ENCODE results near the gene JKAMP. TPM values are rescaled to one million over a fixed set of nuclear protein-coding genes. Genes with fewer than 3 reads are reported as not detected.

Gene JKAMP
- total RNA-seq, 1 experiment from 2014 or later, result 149 TPM

DNA sequence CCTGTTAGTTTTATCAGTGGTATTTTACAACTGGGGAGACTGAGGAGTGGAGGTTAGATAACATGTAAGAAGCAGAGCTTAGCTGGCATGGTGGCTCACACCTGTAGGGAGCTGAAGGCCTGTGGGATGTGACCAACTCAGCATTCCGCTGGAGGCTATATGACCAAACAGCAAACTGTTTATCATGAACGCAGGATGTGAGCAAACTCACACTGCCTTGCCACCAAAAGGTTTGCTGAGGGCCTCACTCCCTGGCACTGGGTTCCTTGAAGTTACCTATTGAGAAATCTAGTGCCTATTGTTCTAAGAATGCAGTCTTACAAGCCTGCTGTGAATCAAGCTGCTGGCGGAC is 23.4 kb downstream of the JKAMP start:
- no peaks in the 10 kb centered on the region for H3K9me2 ChIP-seq (replicated peaks; ENCODE audit: insufficient read depth, low read length)
- no peaks in the 10 kb centered on the region for H3K79me2 ChIP-seq (ENCODE audit: low read length)
- H3K4me3 ChIP-seq (ENCODE audit: low read length), result no peak overlapping the region
- no peak overlapping the region for H3K4me2 ChIP-seq (ENCODE audit: low read depth, low read length, poor library complexity, severe bottlenecking)
- peaks cover 7% of the 10 kb centered on the region; the same call in 1 of the 2 replicates for H3K4me1 ChIP-seq (ENCODE audit: low read length)
- no peak overlapping the region for H3K9ac ChIP-seq (ENCODE audit: low read length)
- no peak overlapping the region for H2AFZ ChIP-seq (ENCODE audit: low read length)
- DNase-seq, result no peak
- H4K20me1 ChIP-seq (ENCODE audit: insufficient read depth, low read depth, low read length), result peaks cover 4% of the 10 kb centered on the region; the same call in 1 of the 2 replicates
- H3K27ac ChIP-seq (ENCODE audit: low read length), result no peak overlapping the region
- H3K9me3 ChIP-seq (ENCODE audit: low read length), result no peaks in the 10 kb centered on the region
- H3K27me3 ChIP-seq (ENCODE audit: low read length), result no peaks in the 10 kb centered on the region
- peaks cover 17% of the 10 kb centered on the region for H3K36me3 ChIP-seq (ENCODE audit: insufficient read depth, low read length)

DNA sequence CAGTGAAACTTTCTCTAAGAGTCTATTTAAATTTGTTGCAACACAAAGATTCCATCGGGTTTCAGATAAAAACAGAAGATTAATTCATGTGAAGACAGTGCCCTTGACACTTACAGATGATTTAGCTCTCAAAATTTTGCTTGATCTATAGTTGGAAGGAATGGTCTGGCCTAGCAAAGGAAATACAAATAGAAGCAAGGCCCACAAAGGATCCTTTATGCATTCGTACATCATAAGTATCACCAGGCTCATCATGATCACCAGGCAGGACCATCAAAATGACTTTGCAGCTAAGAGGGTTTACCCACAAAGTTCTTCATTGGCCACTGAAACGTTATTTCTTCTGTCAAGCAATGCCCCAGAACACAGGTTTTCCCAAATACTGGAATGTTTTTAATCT is 24.8 kb downstream of the JKAMP start:
- no peak for DNase-seq
- no peak overlapping the region for H3K27ac ChIP-seq (ENCODE audit: low read length)
- no peak overlapping the region for H2AFZ ChIP-seq (ENCODE audit: low read length)
- H3K36me3 ChIP-seq (ENCODE audit: insufficient read depth, low read length), result peaks cover 8% of the 10 kb centered on the region
- H3K9ac ChIP-seq (ENCODE audit: low read length), result no peak overlapping the region
- no peaks in the 10 kb centered on the region for H3K79me2 ChIP-seq (ENCODE audit: low read length)
- no peak overlapping the region for H3K4me3 ChIP-seq (ENCODE audit: low read length)
- peaks cover 4% of the 10 kb centered on the region; the same call in 1 of the 2 replicates for H4K20me1 ChIP-seq (ENCODE audit: insufficient read depth, low read depth, low read length)
- no peaks in the 10 kb centered on the region for H3K9me2 ChIP-seq (replicated peaks; ENCODE audit: insufficient read depth, low read length)
- no peaks in the 10 kb centered on the region for H3K27me3 ChIP-seq (ENCODE audit: low read length)
- no peaks in the 10 kb centered on the region for H3K9me3 ChIP-seq (ENCODE audit: low read length)
- H3K4me1 ChIP-seq (ENCODE audit: low read length), result peaks cover 7% of the 10 kb centered on the region; the same call in 1 of the 2 replicates
- H3K4me2 ChIP-seq (ENCODE audit: low read depth, low read length, poor library complexity, severe bottlenecking), result no peak overlapping the region

DNA sequence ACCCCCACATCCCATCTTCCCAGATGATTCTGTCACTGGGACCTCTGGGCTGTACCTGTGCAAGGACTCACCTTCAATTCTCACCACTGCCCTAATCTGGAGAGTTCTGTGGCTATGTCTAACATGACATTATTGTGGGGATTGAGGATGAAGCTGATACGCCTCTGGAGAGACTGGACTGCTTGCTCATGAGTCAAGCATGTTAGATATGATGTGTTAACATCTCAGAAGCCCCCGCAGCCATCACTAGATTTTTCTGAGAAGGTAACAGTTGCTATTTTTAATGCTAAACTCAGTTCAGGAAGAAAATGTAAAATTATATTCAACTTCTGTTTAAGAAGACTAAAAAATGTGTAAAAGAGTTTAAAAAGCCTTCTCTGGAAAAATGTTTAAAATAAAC is 25.7 kb downstream of the JKAMP start:
- H3K79me2 ChIP-seq (ENCODE audit: low read length), result no peaks in the 10 kb centered on the region

GRCh38 chr14:59510966-59511365 is 26.6 kb downstream of the JKAMP start:
- Histone ChIP-seq H4K20me1 (ENCODE audit: insufficient read depth, low read depth, low read length) (no peaks in the 10 kb centered on the region), H3K9me2 (replicated peaks; ENCODE audit: insufficient read depth, low read length) (no peaks in the 10 kb centered on the region), H3K9ac (ENCODE audit: low read length) (no peak overlapping the region), H2AFZ (ENCODE audit: low read length) (no peak overlapping the region), H3K4me1 (ENCODE audit: low read length) (no peaks in the 10 kb centered on the region), H3K9me3 (ENCODE audit: low read length) (no peaks in the 10 kb centered on the region), H3K4me2 (ENCODE audit: low read depth, low read length, poor library complexity, severe bottlenecking) (no peak overlapping the region), H3K79me2 (ENCODE audit: low read length) (no peaks in the 10 kb centered on the region), H3K27me3 (ENCODE audit: low read length) (no peaks in the 10 kb centered on the region), H3K4me3 (ENCODE audit: low read length) (no peak overlapping the region), H3K36me3 (ENCODE audit: insufficient read depth, low read length) (no peaks in the 10 kb centered on the region), H3K27ac (ENCODE audit: low read length) (no peak overlapping the region)
- DNase-seq, result no peak

More for the DNA sequence above, 25.7 kb downstream of the JKAMP start:
- no peak overlapping the region for H3K9ac ChIP-seq (ENCODE audit: low read length)
- H4K20me1 ChIP-seq (ENCODE audit: insufficient read depth, low read depth, low read length), result 0 out of 2 replicates have a peak, but pooled peaks cover 4% of the 10 kb centered on the region
- H3K4me2 ChIP-seq (ENCODE audit: low read depth, low read length, poor library complexity, severe bottlenecking), result no peak overlapping the region
- no peak overlapping the region for H2AFZ ChIP-seq (ENCODE audit: low read length)
- no peaks in the 10 kb centered on the region for H3K9me3 ChIP-seq (ENCODE audit: low read length)
- H3K36me3 ChIP-seq (ENCODE audit: insufficient read depth, low read length), result peaks cover under 1% of the 10 kb centered on the region; the same call in 1 of the 2 replicates
- no peak overlapping the region for H3K27ac ChIP-seq (ENCODE audit: low read length)
- no peak overlapping the region for H3K4me3 ChIP-seq (ENCODE audit: low read length)
- H3K9me2 ChIP-seq (replicated peaks; ENCODE audit: insufficient read depth, low read length), result no peaks in the 10 kb centered on the region
- no peaks in the 10 kb centered on the region for H3K27me3 ChIP-seq (ENCODE audit: low read length)
- no peak for DNase-seq
- peaks cover 3% of the 10 kb centered on the region; the same call in 1 of the 2 replicates for H3K4me1 ChIP-seq (ENCODE audit: low read length)

GRCh38 chr14:59511916-59512575 is 27.7 kb downstream of the JKAMP start:
- no peak overlapping the region for H2AFZ ChIP-seq (ENCODE audit: low read length)
- no peak overlapping the region for H3K4me3 ChIP-seq (ENCODE audit: low read length)
- peak; percentile 74 for DNase-seq
- no peaks in the 10 kb centered on the region for H3K4me1 ChIP-seq (ENCODE audit: low read length)
- no peaks in the 10 kb centered on the region for H3K9me2 ChIP-seq (replicated peaks; ENCODE audit: insufficient read depth, low read length)
- no peaks in the 10 kb centered on the region for H3K9me3 ChIP-seq (ENCODE audit: low read length)
- no peak overlapping the region for H3K4me2 ChIP-seq (ENCODE audit: low read depth, low read length, poor library complexity, severe bottlenecking)
- H3K27ac ChIP-seq (ENCODE audit: low read length), result no peak overlapping the region
- no peaks in the 10 kb centered on the region for H3K79me2 ChIP-seq (ENCODE audit: low read length)
- no peaks in the 10 kb centered on the region for H3K27me3 ChIP-seq (ENCODE audit: low read length)
- no peaks in the 10 kb centered on the region for H4K20me1 ChIP-seq (ENCODE audit: insufficient read depth, low read depth, low read length)
- H3K9ac ChIP-seq (ENCODE audit: low read length), result no peak overlapping the region
- no peaks in the 10 kb centered on the region for H3K36me3 ChIP-seq (ENCODE audit: insufficient read depth, low read length)

DNA sequence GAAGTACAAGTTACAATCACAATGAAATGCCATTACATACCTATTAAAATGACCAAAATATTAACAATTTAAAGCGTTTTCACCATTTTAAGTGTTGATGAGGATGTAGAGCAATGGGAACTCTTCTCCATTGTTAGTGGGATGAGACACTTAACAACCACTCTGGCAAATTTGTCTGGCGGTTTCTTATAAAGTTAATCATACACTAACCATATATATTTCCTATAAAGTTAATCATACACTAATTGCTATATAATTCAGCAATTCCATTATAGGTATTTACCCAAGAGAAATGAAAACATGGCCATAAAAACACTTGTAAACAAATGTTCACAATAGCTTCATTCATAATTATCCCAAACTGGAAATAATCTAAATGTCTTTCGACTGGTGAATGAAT is 35.9 kb downstream of the JKAMP start:
- Histone ChIP-seq H3K36me3 (ENCODE audit: insufficient read depth, low read length) (no peaks in the 10 kb centered on the region), H3K79me2 (ENCODE audit: low read length) (no peaks in the 10 kb centered on the region), H3K27ac (ENCODE audit: low read length) (no peak overlapping the region), H3K27me3 (ENCODE audit: low read length) (no peaks in the 10 kb centered on the region), H3K9ac (ENCODE audit: low read length) (no peak overlapping the region), H2AFZ (ENCODE audit: low read length) (no peak overlapping the region), H4K20me1 (ENCODE audit: insufficient read depth, low read depth, low read length) (no peaks in the 10 kb centered on the region), H3K4me3 (ENCODE audit: low read length) (no peak overlapping the region), H3K4me1 (ENCODE audit: low read length) (no peaks in the 10 kb centered on the region), H3K4me2 (ENCODE audit: low read depth, low read length, poor library complexity, severe bottlenecking) (no peak overlapping the region), H3K9me2 (replicated peaks; ENCODE audit: insufficient read depth, low read length) (no peaks in the 10 kb centered on the region), H3K9me3 (ENCODE audit: low read length) (no peaks in the 10 kb centered on the region)
- DNase-seq, result no peak

DNA sequence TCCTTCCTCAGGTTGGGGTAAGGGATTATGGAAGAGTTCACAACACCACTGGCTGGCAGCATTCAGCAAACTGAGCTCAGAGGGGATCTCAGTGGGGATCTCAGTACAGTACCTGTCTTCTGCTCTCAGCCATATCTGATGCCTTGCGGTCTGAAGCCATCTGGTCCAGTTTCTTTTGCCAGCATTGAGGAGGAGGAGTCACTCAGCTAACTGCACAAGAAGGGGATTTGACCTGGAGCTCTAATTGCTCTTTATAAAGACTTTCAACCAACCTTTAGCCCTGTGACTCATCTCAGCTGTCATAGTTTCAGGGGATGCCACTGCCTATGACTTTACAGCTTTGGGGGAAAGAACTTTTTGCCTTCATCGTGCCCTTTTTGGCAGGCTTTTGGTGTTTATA is 44.9 kb downstream of the JKAMP start:
- Histone ChIP-seq H3K4me2 (ENCODE audit: low read depth, low read length, poor library complexity, severe bottlenecking) (no peak overlapping the region), H3K9me3 (ENCODE audit: low read length) (no peaks in the 10 kb centered on the region), H3K4me3 (ENCODE audit: low read length) (no peak overlapping the region), H3K27me3 (ENCODE audit: low read length) (peaks cover 3% of the 10 kb centered on the region; the same call in 1 of the 2 replicates), H4K20me1 (ENCODE audit: insufficient read depth, low read depth, low read length) (no peaks in the 10 kb centered on the region), H3K9me2 (replicated peaks; ENCODE audit: insufficient read depth, low read length) (no peaks in the 10 kb centered on the region), H2AFZ (ENCODE audit: low read length) (no peak overlapping the region), H3K9ac (ENCODE audit: low read length) (no peak overlapping the region), H3K79me2 (ENCODE audit: low read length) (no peaks in the 10 kb centered on the region), H3K27ac (ENCODE audit: low read length) (no peak overlapping the region), H3K4me1 (ENCODE audit: low read length) (no peaks in the 10 kb centered on the region), H3K36me3 (ENCODE audit: insufficient read depth, low read length) (no peaks in the 10 kb centered on the region)
- no peak for DNase-seq

DNA sequence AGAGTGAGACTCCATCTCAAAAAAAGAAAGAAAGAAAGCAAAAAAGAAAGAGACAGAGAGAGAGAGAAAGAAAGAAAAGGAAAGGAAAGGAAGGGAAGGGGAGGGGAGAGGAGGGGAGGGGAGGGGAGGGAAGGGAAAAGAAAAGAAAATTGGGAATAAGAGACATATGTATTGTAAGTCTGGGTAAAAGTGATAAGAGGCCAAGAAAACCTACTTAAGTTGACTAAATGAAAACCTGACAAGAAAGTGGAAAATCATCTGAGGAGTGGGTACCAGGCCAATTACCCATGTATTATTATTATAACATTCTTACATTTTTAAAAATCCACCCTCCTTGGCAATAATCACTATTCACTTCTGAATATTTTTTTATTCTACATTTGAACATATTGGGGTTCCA is 46.0 kb downstream of the JKAMP start:
- Histone ChIP-seq H3K4me2 (ENCODE audit: low read depth, low read length, poor library complexity, severe bottlenecking) (no peak overlapping the region), H3K4me3 (ENCODE audit: low read length) (no peak overlapping the region), H3K9me3 (ENCODE audit: low read length) (no peaks in the 10 kb centered on the region), H3K9ac (ENCODE audit: low read length) (no peak overlapping the region), H3K9me2 (replicated peaks; ENCODE audit: insufficient read depth, low read length) (no peaks in the 10 kb centered on the region), H3K79me2 (ENCODE audit: low read length) (no peaks in the 10 kb centered on the region), H3K4me1 (ENCODE audit: low read length) (no peaks in the 10 kb centered on the region), H3K36me3 (ENCODE audit: insufficient read depth, low read length) (no peaks in the 10 kb centered on the region), H3K27me3 (ENCODE audit: low read length) (peaks cover 3% of the 10 kb centered on the region; the same call in 1 of the 2 replicates), H3K27ac (ENCODE audit: low read length) (no peak overlapping the region), H4K20me1 (ENCODE audit: insufficient read depth, low read depth, low read length) (no peaks in the 10 kb centered on the region), H2AFZ (ENCODE audit: low read length) (no peak overlapping the region)
- no peak for DNase-seq

Data from Karpas-422 (cell line).